DMS153 treated with DMSO at 0.1 percent for 48 hours (cell line): ENCODE measurements around the gene TMEM132A.
"Not testable (repeated sequence)": the region's sequence is repeated elsewhere in the genome, so short reads cannot be mapped to it uniquely, and the experiment has no call there.

ENCODE experiments used
- DNase-seq: peaks from one replicate; lab custom pipeline; 2025; ENCODE audit not compliant: unreplicated experiment; lab: John Stamatoyannopoulos, UW

The TMEM132A gene

DNA sequence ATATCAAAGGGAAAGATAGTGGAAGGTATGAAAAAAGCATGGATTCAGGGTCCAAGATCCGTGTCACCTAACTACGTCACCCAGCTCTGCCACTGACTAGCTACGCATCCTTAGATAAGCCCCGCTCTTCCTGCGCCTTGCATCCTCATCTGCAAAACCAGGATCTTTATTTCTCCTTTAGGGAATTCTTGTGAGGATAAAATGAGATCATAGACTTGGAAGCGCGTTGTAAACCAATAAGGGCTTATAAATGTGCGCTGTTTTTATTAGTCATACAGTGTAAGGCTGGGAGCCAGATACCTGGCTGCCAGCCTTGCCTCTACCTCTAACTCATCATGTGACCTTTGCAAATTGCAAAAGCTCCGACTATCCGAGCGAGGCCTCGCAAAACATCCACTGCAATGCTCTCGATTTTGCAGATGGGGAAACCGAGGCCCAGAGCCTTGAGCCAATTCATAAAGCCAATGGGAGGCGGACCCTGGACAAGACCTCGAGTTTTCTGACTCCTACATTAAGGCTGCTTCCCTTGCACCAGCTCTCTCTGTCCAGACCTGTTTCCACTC is 18.6 kb upstream of the TMEM132A start:
- no peak for DNase-seq

DNA sequence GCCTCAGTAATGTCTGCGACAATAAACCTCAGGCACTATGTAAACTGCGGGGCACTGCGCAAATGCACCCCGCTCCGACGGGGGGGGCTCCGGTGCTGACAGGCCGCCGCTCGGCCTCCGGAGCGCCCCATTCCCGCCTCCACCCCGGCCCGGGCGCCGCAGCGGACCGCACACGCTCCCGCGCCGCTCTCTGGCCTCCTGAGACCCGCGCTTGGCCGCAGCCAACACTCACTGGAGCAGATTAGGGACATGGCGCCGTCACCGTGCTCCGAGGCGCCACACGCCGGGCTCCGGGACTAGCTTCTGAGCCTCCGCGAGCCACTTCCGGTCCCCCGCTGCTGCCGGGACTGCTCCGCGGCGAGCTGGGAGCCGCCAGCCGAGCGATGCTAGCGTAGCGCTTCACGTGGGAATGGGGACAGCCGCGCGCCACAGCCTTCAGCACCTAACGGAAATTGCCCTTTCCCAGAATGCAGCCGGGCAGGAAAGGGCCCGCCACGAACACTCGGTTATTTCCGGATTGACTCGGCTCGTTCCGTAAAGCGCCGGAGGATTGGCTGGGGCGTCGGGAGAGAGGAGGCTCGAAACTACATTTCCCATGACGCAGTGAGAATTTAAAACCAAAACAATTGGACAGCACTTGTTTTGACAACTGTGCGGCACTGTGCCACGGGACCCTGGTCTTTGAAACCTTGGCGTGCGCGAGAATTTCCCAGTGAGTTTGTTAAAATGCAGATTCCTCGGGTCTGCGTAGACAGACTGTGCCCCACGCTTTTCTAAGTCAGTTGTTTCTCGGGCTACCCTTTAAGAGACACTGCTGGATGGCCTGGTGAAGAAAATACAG is 17.9 kb upstream of the TMEM132A start, which contains the start of gene PRPF19:
Gene PRPF19, minus strand, starts transcription at position 454 of the 841 bp plus-strand sequence. Its CDS starts 203 bp downstream, at position 251.
- DNase-seq: peak; percentile 96

GRCh38 chr11:60908803-60909202 is 15.5 kb upstream of the TMEM132A start:
- no peak for DNase-seq

- DNase-seq: not testable (repeated sequence)
Measured at GRCh38 chr11:60909680-60910280, 14.5 kb upstream of the TMEM132A start.

GRCh38 chr11:60910281-60910687 is 14.0 kb upstream of the TMEM132A start:
- DNase-seq: no peak

- DNase-seq: no peak
Measured at GRCh38 chr11:60910711-60911380, 13.4 kb upstream of the TMEM132A start.

GRCh38 chr11:60912223-60912850 is 11.9 kb upstream of the TMEM132A start:
- peak; percentile 34 for DNase-seq

GRCh38 chr11:60912851-60913528 is 11.3 kb upstream of the TMEM132A start:
- no peak for DNase-seq

- peak; percentile 97 for DNase-seq
Measured at GRCh38 chr11:60913793-60914632, 10.2 kb upstream of the TMEM132A start, which contains the start of gene TMEM109. Gene TMEM109, plus strand, starts transcription at chr11:60914158. Its CDS starts 5,536 bp downstream, at chr11:60919694.

- no peak for DNase-seq
Measured at GRCh38 chr11:60914633-60915247, 9.5 kb upstream of the TMEM132A start.

GRCh38 chr11:60915248-60915914 is 8.9 kb upstream of the TMEM132A start:
- no peak for DNase-seq

DNA sequence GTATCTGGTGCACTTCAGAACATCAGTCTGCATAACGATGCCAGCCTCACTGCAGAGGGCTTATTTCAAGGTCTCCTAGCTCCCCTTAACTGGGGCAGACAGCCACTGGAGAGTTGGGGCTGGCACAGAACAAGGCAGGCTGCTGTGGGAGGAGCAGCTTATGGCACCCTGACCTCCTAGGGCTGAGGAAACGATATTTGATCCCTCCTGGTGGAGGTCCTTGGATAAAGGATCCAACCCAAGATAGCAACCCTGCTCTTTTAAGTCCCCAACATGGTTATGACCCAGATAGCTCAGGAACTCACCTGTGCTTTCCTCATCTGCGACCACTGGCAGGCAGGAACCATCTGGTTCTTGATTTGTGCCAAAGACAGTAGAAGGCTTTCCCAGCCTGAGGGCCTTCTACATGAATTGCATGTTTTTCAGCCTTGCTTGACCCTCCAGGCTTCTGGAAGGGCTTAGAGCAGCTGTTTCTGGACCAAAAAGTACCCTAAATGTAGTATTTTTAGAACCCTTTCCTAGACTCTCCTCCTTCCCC is 7.5 kb upstream of the TMEM132A start:
- no peak for DNase-seq

GRCh38 chr11:60917267-60917666 is 7.0 kb upstream of the TMEM132A start:
- no peak for DNase-seq

DNA sequence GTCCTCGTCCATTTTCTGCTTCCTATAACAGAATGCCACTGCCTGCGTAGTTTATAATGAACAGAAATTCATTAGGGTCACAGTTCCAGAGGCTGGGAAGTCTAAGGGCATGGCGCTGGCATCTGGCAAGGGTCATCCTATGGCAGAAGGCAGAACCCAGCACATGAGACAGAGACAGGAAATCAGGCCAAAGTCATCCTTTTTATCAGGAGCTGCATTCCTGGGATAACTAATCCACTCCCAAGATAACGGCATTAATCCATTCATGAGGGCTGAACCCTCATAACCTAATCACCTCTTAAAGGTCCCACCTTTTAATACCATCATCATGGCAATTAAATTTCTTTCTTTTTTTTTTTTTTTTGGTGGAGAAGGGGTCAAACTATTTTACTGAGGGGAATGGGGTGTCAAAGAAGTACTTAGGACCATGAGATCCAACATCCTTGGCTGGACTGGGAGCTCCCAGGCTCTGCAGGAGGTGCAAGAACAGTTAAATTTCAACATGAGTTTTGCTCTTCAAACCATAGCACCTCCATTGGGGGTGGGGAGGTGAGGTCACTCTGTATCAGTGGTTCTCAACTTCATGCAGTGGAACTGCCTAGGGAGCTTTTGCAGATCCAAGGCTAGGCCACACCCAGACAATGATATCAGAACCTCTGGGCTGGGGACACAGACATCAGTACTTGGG is 5.9 kb upstream of the TMEM132A start:
- DNase-seq: no peak

GRCh38 chr11:60918939-60919265 is 5.4 kb upstream of the TMEM132A start:
- DNase-seq: no peak

- no peak for DNase-seq
Measured at GRCh38 chr11:60919320-60919719, 4.9 kb upstream of the TMEM132A start.

DNA sequence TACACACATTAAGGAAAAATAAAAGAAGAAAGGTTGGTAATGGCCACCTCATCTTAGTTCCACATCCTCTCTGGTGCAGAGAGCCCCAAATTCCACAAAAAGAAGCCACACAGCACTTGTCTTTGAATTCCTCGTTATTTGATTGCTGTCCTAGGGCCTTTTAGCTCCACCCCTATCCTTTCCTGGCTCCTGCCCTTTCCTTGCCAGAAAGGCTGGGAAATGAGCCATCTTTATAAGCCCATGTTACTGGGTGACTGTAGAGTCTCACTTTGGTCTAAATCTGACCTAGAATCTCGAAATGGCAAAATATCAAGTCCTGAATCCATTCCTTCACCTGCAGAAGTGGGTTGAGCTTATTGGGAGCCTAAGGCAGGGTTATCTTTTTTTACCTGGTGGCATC is 4.3 kb upstream of the TMEM132A start:
- DNase-seq: no peak

DNA sequence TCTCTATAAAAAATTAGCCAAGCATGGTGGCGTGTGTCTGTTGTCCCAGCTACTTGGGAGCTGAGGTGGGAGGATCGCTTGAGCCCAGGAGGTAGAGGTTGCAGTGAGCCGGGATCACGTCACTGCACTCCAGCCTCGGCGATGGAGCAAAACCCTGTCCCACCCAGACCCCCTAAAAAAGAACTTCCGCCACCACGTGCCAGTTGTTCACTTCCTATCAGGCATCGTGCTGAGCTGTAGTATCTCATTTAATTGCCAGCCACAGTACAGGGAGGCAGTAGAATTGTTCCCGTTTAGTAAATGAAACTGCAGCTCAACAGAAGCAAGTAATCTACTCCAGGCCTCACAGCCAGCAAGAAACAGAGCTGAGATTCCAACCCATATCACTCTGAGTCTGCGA is 3.0 kb upstream of the TMEM132A start:
- no peak for DNase-seq
